Measurements from ENCODE around the gene DLG5. TPM values are rescaled to one million over a fixed set of nuclear protein-coding genes. Genes with fewer than 3 reads are reported as not detected.

DLG5 gene
- total RNA-seq, 4 donors from 2014 or later: 52.0 to 127 (median 56.3) TPM

DNA sequence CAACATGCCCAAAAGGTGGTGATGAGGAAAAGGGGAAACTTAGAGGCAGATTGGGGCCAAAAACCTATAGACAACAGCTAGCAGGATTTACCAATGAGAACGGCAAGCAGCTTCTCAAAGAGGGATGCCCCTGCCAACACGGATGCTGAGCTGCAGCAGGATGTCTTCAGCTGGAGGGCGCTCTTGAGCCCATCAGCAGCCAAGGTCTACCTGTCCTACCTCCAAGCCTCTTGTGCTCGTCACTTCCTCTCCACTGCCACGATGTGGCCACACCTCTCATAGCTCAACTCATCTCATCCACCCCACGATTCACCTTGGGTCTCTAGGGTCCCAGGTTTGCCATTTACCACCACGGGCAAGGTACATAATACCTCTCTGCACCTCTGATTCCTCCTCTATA, 36.5 kb downstream of the DLG5 start:
- Histone ChIP-seq H3K27me3 (no peaks in the 10 kb centered on the region), H3K27ac (peak overlapping the region in 3 of 4 donors; percentile 79 to 80 (median 79)), H3K36me3 (no peaks in the 10 kb centered on the region), H3K4me3 (no peak overlapping the region), H3K9me3 (no peaks in the 10 kb centered on the region), H3K4me1 (peaks cover 4 to 98% (median 58%) of the 10 kb centered on the region in 3 donors)
- ATAC-seq: no peak
- TF ChIP-seq EP300 (IDR thresholded peaks at IDR 0.05): no peak
- TF ChIP-seq POLR2A (IDR thresholded peaks at IDR 0.05): no peak
- 65 to 92% methylated on average over 2 to 7 of the region's 7 CpGs for WGBS, 2 donors (ENCODE audit: low coverage in 1 of 2)

DNA sequence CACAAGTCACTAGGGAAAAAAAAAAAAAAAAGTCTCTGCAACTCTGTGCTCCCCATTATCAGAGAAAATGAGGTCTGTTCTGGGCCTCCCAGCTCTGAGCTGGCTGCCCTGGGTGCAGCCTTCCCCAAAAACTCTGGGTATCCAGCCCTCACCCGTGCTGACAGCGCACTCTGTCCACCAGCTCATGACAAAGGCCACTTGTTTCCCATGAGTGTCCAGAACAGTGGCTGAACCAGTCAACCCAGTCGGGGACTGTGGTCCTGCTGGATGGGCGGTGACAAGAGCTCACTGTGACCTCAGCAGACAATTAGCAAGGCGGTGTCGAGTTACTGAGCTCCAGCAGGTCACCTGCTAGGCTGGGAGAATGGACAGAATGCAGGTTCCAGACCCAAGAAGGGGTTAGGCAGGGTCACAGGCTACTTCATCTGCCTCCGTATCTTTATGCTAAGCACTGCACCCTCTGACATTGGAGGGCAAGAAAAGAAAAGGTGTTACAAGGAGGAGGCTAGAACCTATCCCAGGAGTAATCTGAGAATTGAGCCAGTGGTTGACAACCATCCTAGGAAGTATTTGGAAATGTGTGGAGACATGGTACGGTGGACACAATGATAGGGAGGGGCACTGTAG, 37.2 kb downstream of the DLG5 start:
- TF ChIP-seq, protein P1, sequence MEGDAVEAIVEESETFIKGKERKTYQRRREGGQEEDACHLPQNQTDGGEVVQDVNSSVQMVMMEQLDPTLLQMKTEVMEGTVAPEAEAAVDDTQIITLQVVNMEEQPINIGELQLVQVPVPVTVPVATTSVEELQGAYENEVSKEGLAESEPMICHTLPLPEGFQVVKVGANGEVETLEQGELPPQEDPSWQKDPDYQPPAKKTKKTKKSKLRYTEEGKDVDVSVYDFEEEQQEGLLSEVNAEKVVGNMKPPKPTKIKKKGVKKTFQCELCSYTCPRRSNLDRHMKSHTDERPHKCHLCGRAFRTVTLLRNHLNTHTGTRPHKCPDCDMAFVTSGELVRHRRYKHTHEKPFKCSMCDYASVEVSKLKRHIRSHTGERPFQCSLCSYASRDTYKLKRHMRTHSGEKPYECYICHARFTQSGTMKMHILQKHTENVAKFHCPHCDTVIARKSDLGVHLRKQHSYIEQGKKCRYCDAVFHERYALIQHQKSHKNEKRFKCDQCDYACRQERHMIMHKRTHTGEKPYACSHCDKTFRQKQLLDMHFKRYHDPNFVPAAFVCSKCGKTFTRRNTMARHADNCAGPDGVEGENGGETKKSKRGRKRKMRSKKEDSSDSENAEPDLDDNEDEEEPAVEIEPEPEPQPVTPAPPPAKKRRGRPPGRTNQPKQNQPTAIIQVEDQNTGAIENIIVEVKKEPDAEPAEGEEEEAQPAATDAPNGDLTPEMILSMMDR (IDR thresholded peaks at IDR 0.05): no peak
- TF ChIP-seq POLR2A (IDR thresholded peaks at IDR 0.05) (no peak), POLR2AphosphoS5 (IDR thresholded peaks at IDR 0.05) (no peak), EP300 (IDR thresholded peaks at IDR 0.05) (no peak)
- no peaks in the 10 kb centered on the region for H3K27me3 ChIP-seq
- WGBS, 2 donors (ENCODE audit: low coverage in 1 of 2): 64 to 73% methylated on average over 3 to 5 of the region's 8 CpGs
- ATAC-seq: no peak
- H3K27ac ChIP-seq: peak overlapping the region; percentile 17 to 80 (median 79)
- H3K36me3 ChIP-seq: no peaks in the 10 kb centered on the region
- H3K9me3 ChIP-seq: no peaks in the 10 kb centered on the region
- no peak overlapping the region for H3K4me3 ChIP-seq
- peaks cover 4 to 98% (median 52%) of the 10 kb centered on the region in 3 donors for H3K4me1 ChIP-seq

DNA sequence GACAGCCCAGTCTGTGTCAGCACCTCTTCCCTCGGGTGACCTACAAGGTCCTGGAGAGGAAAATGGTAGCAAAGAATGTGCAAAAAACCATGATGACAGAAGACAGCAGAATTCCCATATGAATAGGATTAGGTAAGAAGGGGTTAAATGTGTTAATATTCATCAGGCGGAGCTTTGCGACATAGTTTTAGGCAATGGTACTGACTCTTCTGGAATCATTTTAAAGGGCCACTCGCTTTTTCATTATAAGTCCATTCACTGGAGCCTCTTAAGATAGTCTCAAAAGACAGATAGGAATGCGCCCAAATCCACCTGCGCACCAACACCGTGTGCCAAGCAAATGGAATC, 38.2 kb downstream of the DLG5 start:
- Histone ChIP-seq H3K36me3 (no peaks in the 10 kb centered on the region), H3K4me1 (peaks cover 4 to 96% (median 52%) of the 10 kb centered on the region in 3 donors), H3K27ac (peak overlapping the region; percentile 18 to 80 (median 79)), H3K9me3 (no peaks in the 10 kb centered on the region), H3K4me3 (peak overlapping the region in 1 of 2 donors; percentile 28), H3K27me3 (no peaks in the 10 kb centered on the region)
- TF ChIP-seq POLR2AphosphoS5 (IDR thresholded peaks at IDR 0.05): no peak
- TF ChIP-seq EP300 (IDR thresholded peaks at IDR 0.05): no peak
- TF ChIP-seq, protein P1 (IDR thresholded peaks at IDR 0.05): no peak
- no peak for TF ChIP-seq POLR2A (IDR thresholded peaks at IDR 0.05)
- no peak for ATAC-seq
- 58 to 64% methylated on average over 6 of the region's 7 CpGs for WGBS, 2 donors (ENCODE audit: low coverage in 1 of 2)

DNA sequence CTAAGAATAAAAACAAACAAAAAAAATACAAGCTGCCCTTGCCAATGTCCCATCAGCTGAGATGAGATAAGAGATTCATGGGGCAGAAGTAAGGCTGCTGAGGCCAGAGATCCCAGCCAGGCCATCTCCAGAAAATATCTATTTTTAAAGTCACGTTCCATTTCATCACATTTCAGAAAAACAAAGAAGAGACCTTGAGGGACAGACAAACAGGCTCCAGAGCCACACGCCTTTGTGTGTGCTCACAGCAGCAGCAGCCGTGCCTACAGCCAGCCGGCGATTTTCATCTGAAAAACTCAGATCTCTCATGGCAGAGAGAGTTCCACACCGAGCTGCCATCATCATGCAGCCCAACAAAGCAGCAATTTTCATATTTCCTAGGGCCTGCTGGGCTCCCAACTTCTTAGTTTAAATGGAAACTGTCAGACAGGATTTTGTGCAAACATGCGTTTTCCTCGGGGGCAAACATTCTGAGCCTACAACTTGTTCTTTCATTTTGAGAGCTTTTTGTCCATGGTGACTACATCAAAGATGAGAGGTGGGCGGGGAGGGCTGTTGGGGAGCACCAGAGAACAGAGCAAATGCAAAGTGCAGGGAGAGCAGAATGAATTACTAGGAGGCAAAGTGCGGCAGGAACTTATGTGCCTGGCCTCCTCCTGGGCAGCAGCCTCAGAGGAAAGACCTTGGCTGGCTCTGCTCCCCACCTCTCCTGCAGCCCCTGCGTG, 38.8 kb downstream of the DLG5 start:
- peak overlapping the region in 1 of 2 donors; percentile 28 for H3K4me3 ChIP-seq
- H3K27me3 ChIP-seq: no peaks in the 10 kb centered on the region
- peaks cover 4 to 96% (median 48%) of the 10 kb centered on the region in 3 donors for H3K4me1 ChIP-seq
- 9% methylated on average over 3 to 9 of the region's 11 CpGs for WGBS, 2 donors (ENCODE audit: low coverage in 1 of 2)
- no peaks in the 10 kb centered on the region for H3K9me3 ChIP-seq
- ATAC-seq: peak; percentile 58
- H3K36me3 ChIP-seq: no peaks in the 10 kb centered on the region
- TF ChIP-seq EP300 (IDR thresholded peaks at IDR 0.05) (no peak), POLR2A (IDR thresholded peaks at IDR 0.05) (no peak), POLR2AphosphoS5 (IDR thresholded peaks at IDR 0.05) (no peak)
- TF ChIP-seq, protein P1 (IDR thresholded peaks at IDR 0.05): no peak
- H3K27ac ChIP-seq: peak overlapping the region; percentile 62 to 80 (median 79)

DNA sequence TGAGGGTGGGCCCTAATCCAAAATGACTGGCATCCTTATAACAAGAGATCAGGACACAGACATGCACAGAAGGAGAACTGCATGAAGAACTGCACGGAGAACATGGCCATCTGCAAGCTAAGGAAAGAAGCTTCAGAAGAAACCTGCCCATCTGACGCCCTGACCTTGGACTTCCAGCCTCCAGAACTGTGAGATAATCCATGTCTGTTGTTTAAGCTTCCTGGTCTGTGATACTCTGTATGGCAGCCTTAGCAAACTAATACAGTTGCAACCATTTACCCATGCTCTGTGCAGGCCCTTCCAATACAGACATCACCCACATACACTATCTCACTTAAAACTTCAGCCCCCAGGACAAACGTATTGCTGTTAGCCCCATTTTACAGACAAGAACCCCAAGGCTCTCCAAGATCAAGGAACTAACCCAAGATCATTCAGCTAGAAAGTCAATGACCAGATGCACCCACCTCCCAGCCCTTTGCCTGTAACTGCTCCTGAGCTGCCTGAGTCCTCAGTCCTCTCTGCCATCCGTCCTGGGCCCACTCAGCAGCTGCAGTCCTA, 39.7 kb downstream of the DLG5 start:
- Histone ChIP-seq H3K27ac (peak overlapping the region; percentile 62 to 80 (median 76)), H3K27me3 (no peaks in the 10 kb centered on the region), H3K36me3 (no peaks in the 10 kb centered on the region), H3K4me1 (peaks cover 0 to 96% (median 39%) of the 10 kb centered on the region in 3 donors), H3K9me3 (no peaks in the 10 kb centered on the region), H3K4me3 (no peak overlapping the region)
- TF ChIP-seq POLR2AphosphoS5 (IDR thresholded peaks at IDR 0.05) (no peak), POLR2A (IDR thresholded peaks at IDR 0.05) (no peak), EP300 (IDR thresholded peaks at IDR 0.05) (no peak)
- TF ChIP-seq, protein P1 (IDR thresholded peaks at IDR 0.05): no peak
- ATAC-seq: no peak
- 58 to 72% methylated on average over 3 to 4 of the region's 4 CpGs for WGBS, 2 donors (ENCODE audit: low coverage in 1 of 2)

Data from gastroesophageal sphincter (tissue), 4 donors.